GM12878 (cell line): ENCODE results near the gene CLDN12.

ENCODE experiments used
- EZH2 ChIP-seq: IDR thresholded peaks from 2 replicates; pipeline ENCODE4 v1.6.1; 2012; ENCODE audit warnings: low read depth, mild to moderate bottlenecking, control low read depth, inconsistent platforms, low read length, borderline replicate concordance; ENCODE audit not compliant: control insufficient read depth
- TF ChIP-seq, protein P1 (sequence below): IDR thresholded peaks from 2 replicates; pipeline ENCODE4 v1.6.1; 2011; ENCODE audit warnings: low read depth, low read length, improper control_type of control experiment, borderline replicate concordance

GRCh38 chr7:90425376-90425775, 22.1 kb downstream of the CLDN12 start:
- TF ChIP-seq, protein P1, sequence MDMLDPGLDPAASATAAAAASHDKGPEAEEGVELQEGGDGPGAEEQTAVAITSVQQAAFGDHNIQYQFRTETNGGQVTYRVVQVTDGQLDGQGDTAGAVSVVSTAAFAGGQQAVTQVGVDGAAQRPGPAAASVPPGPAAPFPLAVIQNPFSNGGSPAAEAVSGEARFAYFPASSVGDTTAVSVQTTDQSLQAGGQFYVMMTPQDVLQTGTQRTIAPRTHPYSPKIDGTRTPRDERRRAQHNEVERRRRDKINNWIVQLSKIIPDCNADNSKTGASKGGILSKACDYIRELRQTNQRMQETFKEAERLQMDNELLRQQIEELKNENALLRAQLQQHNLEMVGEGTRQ, result no peak
- TF ChIP-seq EZH2, result no peak
